Stimulated activated CD8-positive, alpha-beta memory T cell treated with anti-CD3 and anti-CD28 coated beads, Interleukin-15, amount 100 ng/mL, for 24 hours (primary cell): Measurements from ENCODE around the gene WFIKKN2.

Experiments used
- DNase-seq: peaks from one replicate; pipeline ENCODE4 v3.0.0-alpha.2; 2020; ENCODE audit warnings: low read depth

WFIKKN2 gene

DNA sequence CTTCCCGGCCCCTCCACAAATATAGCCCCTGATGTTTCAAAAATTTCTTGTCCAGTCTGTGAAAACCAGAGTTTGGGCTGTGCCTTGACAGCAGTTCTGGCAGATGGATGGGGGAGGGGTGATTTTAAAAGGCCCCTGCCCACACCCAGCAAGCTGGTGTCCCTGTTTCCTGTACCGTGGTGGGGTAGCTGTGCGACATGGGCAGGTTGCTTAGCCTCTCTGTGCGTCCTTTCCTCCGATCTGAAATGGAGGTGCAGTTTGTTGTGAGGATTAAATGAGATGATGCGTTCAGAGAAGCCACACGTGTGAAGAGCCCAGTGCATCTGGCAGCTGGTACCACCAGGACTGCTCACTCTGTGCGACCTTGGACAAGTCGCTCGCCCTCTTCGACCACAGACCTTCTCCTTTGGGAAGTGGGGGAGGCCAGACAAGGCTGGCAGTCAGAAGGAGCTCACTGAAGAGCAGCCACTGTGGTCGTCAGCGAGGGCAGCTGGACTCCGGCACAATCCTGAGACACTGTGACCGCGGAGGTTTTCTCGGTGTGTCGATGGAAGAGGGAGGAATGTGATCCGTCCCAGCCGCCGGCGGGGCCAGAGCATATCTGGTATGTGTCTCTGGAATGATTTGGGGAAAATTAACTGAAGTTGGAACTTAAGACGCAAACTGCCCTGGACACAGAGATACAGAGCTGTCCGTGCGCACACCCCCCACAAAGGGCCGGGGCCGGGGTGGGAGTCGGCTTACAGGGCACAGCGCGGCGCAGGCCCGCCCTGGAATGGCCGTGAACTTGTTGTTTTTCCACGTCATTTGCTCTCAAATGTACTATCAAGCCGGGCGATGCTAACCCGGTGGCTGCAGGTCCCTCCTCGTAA, 721 bp upstream of the WFIKKN2 start:
- DNase-seq, result no peak

DNA sequence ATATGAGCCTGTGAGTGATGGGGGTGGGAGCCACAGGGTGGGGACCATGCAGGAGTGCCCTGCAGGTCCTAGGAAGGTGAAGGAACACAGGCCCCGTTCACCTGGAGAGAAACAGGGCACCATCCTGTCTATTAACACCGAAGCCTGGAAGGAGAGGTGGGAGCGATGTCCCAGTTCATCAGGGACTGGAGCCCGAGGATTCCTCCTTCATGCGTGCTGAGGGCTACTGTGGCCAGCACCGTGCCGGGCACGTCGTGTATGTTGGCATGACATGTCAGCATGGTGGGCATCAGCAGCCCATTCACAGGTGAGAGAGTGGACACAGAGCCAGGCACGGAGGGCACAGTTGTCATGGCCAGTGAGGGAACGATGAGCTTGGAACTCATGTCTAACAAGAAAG, 1.4 kb downstream of the WFIKKN2 start:
- no peak for DNase-seq

DNA sequence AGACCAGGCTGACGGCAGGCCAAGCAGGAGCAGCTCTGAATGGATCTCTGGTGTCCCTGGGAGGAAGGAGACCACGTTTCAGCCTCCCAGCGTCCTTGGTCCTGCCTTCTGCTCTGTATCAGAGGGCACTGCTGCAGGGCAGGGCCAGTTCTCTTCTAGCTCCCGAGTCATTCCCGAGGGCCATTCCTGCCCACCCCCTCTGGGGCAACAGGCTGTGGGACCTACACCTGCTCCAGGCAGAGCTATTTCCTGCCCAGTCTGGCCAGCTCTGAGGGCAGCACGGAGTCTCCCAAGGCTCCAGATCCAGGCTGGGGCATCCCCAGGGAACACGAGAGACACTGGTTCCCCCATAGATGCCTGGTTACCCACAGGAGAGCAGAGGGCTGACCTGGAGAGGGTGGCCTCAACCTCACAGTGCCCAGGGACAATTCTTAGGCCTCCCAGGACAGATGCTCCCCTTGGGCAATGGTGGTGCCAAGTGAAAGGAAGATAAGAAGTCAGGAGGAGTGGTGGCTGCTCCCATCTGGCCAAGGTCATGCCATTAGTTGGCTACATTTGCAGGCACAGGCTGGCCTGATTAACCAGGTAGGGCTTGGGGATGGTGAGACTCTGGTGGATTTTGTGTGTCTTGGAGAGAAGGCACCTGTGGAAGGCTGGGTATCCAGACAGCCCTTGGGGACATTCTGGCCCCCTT, 2.0 kb downstream of the WFIKKN2 start:
- no peak for DNase-seq

DNA sequence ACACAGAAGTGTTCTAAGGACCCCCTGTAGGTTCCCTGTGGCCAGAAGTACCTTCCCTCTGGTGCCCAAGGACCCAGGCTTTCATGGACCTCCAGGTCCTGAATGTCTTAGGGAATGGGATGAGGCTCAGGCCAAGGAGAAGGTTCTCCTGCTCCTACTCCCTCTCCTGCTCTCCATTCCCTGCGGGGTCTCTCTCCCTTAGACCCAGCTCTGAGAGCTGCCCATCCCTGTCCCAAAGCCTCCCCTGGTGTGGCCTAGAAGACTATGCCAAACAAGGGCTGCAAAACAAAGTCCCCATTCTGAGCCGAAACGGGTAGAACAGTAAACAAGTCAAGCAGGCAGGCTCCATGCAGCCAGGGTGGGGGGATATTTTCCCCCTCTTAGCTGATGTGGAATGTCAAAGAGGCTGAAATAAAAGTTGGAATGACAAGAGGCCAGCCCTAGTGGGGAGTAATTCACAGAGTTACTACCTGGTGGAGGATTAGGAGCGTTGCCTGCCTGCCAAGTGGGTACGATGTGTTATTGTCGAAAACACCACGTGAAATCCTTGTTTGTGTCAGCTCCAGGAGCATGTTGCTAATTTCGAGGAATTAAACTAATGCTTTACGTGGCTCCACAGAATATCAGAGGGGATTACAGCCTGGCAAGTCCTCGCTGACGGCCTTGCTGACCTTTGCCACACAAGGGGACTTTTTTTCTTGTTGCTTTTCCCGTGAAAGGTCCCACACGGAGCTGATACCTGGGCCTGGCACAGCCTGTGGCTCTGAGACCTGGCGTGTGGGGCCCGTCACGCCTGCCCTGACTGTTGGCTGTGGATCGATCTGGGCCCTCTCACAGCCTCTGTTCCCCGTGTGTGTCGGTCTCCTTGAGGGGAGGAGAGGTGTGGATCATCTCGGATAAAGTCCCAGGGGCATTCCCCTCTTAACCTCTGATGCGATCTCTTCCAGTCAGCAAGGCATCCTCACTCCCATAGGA, 2.9 kb downstream of the WFIKKN2 start:
- DNase-seq, result no peak

DNA sequence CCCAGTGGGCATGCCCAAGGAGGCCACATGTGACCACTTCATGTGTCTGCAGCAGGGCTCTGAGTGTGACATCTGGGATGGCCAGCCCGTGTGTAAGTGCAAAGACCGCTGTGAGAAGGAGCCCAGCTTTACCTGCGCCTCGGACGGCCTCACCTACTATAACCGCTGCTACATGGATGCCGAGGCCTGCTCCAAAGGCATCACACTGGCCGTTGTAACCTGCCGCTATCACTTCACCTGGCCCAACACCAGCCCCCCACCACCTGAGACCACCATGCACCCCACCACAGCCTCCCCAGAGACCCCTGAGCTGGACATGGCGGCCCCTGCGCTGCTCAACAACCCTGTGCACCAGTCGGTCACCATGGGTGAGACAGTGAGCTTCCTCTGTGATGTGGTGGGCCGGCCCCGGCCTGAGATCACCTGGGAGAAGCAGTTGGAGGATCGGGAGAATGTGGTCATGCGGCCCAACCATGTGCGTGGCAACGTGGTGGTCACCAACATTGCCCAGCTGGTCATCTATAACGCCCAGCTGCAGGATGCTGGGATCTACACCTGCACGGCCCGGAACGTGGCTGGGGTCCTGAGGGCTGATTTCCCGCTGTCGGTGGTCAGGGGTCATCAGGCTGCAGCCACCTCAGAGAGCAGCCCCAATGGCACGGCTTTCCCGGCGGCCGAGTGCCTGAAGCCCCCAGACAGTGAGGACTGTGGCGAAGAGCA, 4.4 kb downstream of the WFIKKN2 start:
- DNase-seq, result no peak

DNA sequence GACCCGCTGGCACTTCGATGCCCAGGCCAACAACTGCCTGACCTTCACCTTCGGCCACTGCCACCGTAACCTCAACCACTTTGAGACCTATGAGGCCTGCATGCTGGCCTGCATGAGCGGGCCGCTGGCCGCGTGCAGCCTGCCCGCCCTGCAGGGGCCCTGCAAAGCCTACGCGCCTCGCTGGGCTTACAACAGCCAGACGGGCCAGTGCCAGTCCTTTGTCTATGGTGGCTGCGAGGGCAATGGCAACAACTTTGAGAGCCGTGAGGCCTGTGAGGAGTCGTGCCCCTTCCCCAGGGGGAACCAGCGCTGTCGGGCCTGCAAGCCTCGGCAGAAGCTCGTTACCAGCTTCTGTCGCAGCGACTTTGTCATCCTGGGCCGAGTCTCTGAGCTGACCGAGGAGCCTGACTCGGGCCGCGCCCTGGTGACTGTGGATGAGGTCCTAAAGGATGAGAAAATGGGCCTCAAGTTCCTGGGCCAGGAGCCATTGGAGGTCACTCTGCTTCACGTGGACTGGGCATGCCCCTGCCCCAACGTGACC, 5.0 kb downstream of the WFIKKN2 start:
- DNase-seq, result no peak

DNA sequence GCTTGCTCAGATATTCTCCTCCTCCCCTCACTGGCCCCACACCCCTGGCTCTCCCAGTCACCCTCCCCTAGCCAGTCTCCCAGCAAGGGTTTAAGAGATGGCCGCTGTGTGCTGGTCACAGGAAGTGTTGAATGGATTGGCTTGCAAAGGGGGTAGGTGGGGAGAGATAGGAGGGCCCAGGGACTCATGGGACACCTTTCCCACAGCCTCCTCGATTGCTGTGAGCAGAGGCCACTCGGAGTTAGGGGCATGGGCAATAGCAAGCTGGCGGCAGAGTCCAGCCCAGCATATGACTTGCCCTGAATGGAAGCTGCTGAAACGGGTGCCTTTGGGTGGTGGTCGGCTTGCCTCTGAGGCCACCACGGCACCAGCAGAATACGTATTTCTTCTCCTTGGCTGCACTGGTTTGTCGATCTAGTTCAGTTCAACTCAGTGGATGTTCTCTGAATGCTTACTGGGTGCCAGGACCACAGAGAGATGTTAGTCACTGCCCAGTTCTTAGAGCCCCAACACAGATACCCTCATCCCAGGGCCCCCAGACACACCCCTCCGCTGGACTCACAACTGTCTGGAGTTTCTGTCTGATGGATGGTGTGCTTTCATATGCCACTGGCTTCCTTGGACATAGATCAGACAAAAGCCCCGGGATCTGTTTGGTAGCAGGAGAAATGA, 6.0 kb downstream of the WFIKKN2 start:
- DNase-seq, result no peak

DNA sequence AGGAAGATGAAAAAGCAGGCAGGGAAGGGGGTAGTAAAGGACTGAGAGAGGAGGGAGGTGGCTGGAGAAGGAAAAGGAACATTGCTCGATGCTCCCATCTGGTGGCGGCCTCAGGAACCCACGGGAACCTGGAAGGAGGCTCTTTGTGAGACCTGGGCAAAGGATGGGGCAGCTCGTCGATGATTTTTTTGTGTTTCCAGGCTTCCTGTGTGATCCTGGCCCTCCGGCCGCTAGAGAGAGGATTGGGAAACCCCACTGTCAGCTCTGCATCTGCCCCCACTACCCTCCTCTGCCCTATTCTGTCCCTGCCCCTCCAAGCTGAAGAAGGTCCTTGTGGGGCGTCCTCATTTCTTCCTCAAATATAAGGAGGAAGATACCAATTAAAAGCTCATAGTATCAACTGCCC, 6.6 kb downstream of the WFIKKN2 start:
- DNase-seq, result no peak

DNA sequence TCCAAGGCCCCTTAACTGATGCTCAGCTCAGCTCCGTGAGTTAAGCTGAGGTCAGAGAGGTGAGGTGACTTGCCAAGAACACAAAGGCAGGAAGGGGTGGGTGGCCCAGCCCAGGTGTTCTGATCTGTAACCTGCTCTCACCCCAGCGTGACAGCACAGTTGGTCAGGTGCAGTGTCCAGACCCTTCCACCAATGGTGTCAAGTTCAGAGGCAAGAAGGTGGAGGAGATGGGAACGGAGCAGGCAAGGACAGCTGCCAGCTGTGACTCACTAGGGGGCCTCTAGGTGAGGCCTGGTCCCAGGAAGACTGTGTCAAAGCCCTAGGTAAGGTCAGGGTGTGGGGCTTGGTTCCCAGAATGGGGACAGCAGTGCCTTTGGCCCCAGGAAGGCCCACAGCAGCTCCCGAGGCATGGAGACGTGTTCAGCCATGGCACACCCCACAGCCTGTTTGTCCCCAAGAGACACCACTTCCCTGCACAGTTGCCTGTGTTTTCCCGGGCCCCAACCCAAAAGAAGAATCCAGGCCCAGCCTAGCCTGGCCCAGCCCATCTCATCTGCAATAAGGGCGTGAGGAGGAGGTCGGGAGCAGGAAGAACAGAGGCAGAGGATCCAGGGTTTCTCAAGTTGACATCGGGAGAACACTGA, 7.2 kb downstream of the WFIKKN2 start:
- no peak for DNase-seq

DNA sequence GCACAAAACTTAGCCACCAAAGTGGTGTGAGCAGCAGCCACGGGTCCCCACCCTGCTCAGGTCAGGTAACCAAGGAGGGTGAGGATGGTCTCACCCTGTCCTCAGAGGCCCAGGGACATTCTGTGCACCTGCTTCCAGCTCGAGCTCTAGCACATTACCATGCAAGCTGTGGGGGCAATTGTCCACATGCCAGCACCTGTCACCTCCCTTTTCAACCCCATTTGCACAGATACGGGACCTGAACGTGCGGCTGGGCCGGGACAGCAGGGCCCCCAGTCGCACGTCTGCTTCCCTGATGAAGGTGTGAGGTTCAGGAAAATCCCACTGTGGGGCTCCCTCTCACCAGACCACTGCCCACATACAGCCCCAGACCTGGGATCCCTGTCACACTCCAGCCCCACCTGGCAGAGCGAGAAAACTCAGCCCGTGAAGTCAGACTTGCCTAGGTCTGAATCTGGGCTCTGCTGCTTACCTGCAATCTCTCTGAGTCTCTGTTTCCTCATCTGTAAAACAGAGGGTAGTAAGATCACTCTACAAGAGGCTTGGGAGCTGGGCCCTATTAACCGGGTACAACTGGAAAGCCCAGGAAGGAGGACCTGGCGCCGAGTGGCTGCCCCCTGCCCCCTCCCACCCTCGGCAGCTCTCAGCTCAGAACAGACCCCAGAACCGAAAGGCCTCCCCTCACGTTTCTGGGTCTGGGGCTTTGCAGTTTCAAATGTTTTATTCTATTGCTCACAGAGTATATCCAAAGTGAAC, 7.9 kb downstream of the WFIKKN2 start:
- no peak for DNase-seq

DNA sequence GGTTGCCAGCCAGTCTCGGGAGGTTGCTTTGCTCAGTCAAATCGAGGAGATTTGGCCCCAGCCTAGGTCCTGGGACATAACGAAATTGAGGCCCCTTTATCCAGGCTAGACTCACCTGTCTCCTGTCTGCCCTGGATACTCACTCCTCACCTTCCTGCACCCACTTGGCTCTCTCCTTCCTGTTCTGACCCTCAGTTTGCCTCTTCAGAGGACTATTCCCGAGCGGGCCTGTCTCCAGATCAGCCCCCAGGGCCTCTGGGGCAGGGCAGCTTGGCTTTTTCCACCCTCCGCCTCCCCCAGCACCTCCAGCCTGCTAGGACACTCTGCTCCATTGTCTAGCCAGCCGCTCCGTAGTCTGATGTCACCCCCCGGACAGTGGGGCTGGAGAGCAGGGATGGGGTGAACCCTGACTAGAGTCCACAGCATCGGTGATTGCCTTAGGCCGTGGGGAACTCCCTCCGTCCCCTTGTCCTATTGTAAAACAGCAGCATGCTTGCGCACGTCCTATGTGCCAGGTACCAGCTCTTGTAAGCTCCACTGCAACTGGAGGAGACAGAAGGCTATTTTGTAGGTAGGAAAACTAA, 8.8 kb downstream of the WFIKKN2 start:
- no peak for DNase-seq

DNA sequence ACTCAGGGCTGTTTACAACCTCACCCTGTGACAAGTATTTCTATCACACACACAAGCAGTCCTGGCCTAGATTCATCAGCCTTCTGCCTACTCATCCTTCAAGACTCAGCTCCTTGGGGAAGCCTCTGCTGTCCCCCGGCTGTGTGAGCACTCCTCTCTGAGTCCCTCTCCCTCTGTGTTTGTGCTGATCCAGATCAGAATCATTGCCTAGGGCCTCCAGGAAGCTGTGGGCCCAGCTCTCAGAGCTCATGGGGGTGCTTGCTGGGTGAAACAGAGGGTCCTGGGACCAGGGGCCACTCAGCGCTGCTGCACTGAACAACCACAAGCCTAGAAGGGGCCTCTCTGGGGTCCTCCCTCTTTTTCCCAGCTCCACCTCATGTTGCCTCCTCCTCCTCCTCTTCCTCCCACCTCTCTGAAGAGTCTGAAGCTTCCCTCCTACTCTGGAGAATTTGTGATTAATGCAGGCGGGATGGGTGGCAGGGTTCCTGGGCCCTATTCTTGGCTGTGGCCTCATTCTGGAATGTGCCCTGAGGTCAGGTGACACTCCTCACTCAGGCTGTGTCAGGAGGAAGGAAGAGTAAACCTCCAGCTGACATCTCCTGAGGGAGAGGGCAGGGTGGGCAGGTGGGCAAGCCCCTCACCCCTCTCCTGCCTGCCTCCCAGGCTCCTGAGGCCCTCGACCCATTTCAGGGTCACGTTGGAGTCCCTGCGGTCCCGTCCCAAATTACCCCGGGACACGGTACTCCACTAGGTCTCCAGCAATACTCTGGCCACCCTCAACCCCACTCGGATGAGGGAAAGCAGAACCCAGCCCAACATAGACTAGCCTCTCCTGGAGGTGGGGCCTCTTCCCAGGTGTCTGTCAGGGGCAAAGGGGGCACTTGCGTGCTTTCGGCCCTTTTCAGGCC, 10.1 kb downstream of the WFIKKN2 start:
- no peak for DNase-seq

DNA sequence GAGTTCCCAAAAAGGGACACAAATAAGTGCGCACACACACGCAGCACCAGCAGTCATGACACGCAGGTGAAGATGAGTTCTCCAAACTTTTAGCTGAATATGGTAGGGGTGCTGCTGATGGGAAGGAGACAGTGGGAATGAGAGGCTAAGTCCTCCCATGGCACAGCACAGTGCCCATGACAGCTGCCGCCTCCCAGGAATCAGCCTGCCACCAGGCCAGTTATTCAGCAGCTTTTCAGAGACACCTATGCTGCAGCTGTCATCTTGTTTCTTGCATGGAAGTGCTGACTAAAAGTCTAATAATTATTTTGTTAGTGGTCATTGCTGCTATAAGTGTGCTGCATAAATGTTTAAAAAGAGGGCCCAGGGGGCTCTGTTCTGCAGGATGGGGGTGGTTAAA, 12.2 kb downstream of the WFIKKN2 start:
- DNase-seq, result no peak

DNA sequence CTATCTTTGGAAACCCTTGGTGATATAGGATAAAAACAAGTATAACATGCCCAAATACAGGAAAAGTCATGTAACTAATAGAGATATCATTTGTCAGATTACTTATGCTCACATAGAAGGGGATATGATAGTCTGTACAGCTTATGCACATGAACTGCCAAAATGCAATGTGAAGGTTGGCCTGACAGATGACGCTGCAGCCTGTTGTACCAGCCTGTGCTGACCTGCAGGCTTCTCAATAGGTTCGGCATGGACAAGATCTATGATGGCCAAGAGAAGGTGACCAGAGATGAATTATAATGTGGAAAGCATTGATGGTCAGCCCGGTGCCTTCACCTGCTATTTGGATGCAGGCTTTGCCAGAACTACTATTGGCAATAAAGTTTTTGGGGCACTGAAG, 12.7 kb downstream of the WFIKKN2 start:
- DNase-seq, result no peak

DNA sequence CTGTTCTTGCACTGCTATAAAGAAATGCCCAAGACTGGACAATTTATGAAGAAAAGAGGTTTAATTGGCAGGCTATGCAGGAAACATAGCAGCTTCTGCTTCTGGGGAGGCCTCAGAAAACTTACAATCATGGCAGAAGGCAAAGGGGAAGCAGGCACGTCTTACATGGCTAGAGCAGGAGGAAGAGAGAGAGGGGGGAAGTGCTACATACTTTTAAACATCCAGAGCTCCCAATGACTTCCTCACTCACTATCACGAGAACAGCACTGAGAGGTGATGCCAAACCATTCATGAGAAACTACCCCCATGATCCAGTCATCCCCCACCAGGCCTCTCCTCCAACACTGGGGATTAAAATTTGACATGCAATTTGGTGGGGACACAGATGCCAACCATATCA, 13.3 kb downstream of the WFIKKN2 start:
- DNase-seq, result no peak

DNA sequence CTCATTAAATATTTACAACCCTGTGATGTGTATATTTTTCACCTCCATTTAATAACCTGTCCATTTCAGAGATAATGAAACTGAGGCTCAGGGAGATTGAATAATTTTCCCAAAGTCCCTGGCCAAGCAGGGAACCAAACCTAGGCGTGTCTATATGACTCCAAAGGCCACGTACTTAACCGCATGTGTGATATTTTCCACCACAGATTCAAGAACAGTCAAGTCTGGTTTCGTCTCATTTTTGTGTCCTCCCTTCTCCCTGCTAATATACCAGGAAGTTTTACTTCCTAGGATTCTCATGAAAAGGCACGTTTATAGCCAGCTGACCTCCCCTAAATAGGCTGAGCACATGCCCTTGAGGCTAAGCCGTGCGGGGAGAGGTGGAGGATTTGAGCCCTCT, 15.3 kb downstream of the WFIKKN2 start:
- no peak for DNase-seq

DNA sequence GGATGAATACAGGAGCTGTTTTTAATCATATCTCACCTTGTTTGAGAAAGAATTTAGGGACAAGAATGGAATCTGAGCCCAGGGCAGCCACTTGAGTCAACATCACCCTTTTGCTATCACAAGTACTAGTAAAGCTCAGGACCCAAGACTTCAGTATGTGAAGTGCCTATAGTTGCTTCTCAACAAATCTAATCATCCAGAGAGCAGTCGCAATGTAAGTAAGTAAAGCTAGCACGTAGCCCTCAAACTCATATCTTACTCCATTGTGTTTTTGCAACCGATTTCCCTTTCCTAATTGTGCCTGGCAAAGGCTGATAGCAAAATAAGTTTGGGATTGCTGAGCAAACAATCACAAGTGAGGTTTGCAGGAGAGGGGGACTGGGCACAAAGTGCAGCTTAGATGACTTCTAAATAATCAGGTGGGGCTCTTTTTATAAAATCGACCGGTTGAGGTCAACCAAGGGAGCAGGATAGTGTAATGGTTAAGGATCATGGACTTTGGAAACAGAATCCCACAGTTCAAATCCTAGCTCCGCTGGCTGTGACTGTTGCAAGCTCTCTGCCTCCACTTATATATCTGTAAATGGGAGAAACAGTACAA, 17.7 kb downstream of the WFIKKN2 start:
- DNase-seq, result no peak

DNA sequence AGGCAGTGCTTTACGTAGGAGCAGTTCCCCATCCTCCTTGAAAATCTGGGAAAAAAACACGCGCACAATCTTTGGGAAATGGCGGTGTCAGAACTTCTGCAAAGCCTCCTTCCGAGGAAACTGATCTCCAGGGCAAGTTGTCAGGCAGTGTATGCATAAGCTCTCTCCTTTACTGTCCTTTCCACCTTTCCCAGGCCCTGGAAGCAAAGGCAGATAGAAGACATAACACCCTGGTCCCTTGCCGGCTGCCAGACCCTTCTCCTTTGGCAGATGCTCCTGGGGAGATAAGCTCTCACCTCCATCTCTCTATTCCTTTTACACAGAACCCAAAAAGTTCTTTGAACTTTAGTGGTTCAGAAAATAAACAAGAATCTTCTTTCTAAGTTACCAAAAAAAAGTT, 18.4 kb downstream of the WFIKKN2 start:
- DNase-seq, result no peak
